HG03469 (cell line): ENCODE results near the gene DDX10.
"Not testable (repeated sequence)": the region's sequence is repeated elsewhere in the genome, so short reads cannot be mapped to it uniquely, and the experiment has no call there.

ENCODE experiments used
- ATAC-seq: cut with Tn5 transposase; IDR thresholded peaks from one replicate; pipeline ENCODE4 v1.9.1; 2021; ENCODE audit warnings: mild to moderate bottlenecking, moderate library complexity, moderate number of reproducible peaks; ENCODE audit not compliant: unreplicated experiment

Gene DDX10

DNA sequence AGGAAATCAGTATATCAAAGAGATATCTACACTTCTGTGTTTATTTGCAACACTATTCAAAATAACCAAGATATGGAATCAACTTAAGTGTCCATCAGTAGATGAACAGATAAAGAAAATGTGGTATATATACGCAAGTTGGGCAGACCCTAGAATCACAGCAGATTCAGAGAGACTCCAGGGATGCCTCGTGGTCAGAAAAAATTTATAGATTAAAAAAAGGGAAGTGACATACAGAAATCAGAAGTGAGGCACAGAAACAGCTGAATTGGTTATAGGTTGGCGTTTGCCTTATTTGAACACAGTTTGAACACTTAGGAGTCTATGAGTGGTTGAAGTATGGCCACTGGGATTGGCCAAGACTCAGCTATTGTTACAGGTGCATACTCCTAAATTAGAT lies 10.8 kb upstream of the DDX10 start:
- not testable (repeated sequence) for ATAC-seq

DNA sequence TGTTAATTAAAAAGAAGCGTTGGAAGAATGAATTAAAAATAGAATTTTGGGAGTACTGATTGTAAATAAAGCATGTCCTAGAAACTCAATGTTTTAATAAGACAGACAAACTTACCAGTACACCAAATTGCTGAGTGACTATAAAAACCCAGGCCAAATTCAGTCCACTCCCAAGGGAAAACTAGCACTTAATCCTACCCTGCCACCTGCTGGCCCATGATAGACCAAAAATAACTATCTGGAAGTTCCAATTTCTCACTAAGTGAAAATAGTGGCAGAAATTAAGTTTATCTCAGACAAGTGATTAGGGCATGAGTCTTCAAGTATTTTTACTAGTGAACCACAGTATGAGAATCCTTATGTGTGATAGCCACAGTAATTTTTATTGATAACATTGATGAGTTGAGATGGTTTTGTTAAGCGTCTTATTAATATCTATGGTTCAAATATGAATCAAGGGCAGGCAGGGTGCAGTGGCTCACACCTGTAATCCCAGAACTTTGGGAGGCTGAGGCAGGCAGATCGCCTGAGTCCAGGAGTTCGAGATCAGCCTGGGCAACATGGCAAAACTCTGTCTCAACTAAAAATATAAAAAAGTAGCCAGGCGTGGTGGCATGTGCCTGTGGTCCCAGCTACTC lies 9.8 kb upstream of the DDX10 start:
- no peak for ATAC-seq

DNA sequence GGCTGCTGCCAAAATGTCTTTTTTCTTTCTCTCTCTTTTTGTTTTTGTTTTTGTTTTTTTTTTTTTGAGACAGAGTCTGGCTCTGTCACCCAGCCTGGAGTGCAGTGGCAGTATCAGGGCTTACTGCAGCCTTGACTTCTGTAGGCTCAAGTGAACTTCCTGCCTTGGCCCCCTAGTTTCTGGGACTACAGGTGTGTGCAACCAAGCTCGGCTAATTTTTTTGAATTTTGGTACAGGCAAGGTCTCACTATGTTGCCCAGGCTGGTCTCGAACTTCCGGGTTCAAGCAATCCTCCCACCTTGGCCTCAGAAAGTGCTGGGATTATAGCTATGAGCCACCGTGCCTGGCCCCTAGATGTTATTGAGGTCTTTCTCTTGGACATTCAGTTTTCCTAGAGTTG lies 2.2 kb upstream of the DDX10 start:
- ATAC-seq = no peak

DNA sequence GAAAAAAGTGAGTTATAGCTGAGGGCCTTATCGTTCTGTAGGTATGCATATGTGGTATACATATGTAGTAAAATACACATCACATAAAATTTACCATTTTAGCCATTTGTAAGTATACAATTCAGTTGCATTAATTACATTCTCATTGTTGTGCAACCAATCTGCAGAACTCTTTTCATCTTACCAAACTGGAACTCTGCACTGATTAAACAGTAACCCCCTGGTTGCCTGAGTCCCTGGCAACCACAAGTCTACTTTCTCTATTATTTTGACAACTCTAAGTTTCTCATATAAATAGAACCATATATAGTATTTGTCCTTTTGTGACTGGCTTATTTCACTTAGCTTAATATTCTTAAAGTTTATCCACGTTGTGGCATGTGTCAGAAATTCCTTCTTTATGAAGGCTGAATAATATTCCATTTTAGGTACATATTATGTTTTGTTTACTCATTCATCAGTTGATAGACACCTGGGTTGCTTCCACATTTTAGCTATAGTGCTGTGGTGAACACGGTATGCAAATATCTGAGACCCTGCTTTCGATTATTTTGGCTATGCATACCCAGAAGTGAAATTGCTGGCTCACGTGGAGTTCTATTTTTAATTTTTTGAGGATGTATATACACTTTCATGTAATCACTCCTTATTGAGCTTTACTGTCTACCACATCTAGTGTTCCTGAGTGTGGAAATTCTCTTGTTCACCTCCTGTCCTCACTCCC lies 1.6 kb upstream of the DDX10 start:
- ATAC-seq = peak; percentile 48

DNA sequence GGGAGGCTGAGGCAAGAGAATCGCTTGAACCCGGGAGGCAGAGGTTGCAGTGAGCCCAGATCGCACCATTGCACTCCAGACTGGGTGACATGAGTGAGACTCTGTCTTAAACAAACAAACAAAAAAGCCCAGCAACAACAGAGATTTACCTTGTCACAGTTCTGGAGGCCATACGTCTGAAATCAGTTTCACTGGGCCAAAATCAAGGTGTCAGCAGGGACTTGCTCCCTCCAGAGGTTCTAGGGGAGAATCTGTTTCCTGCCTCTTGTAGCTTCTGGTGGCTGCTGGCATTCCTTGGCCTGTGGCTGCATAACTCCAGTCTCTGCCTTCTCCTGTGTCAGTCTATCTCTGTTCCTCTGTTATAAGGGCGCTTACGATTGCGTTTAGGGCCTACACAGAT lies 1.5 kb downstream of the DDX10 start:
- ATAC-seq = no peak

DNA sequence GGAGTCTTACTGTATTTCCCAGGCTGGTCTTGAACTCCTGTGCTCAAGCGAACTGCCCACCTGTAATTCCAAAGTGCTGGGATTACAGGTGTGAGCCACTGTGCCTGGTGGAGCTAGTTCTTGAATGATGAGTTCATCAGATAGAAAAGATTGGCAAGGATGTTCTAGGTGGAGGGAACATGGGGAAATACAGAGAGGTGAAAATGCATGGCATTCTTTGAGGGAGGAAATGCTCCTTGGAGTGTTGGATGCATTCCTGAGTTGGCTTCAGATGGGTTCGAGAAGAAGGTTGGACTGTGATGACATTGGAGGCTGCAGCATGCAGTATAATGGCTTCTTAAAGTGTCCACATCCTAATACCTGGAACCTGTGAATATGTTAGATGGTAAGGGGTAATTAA lies 4.4 kb downstream of the DDX10 start:
- ATAC-seq = no peak

DNA sequence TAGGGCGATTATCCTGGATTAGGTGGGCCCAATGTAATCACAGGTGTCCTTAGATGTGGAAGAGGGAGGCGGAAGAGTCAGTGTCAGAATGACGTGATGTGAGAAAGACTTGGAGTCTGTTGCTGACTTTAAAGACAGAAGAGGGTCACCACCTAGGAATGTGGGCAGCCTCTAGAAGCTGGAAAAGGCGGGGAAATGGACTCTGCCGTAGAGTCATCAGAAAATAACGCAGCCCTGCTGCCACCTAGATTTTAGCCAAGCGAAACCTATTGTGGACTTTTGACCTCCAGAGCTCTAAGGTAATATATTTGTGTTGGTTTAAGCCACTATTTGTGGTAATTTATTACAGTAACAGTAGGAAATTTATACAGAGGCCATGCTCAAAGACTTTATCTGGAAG lies 4.8 kb downstream of the DDX10 start:
- ATAC-seq = no peak

DNA sequence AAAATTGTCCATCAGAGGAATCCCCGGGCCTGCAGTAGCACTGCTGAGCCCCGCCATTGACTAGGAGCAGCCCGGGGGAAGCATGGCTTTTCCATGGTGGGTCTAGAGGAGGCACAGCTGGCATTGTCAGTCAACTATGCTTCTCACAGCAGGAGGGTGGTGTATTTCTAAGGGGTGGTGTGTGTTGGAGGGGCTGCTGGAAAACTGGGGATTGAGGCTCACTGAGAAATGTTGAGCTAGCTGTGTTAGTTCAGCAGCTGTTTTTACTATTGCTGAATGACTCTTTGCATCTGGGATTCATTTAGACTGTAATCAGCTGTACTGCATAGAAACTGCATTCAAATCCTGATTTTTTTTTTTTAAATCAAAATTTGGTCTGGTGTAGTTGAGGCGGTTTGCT lies 5.6 kb downstream of the DDX10 start:
- no peak for ATAC-seq

DNA sequence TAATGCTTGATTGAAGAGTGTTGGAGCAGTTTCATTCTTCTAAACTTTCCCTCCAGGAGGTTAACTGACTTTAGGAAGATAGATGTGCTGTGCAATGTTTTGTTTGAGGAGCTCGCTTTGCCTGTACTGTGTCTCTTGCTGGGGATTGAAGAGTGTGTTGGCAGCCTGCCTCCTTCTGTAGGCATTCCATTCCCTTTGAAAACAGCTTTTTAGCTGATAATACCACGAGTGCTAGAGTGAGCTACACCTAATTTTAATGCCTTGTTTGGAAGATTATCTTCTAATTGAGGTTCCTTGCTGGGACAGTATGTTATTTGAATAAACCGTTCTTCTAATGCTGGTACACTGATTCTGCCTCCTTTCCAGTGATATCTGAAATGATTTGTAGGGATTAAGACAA lies 7.2 kb downstream of the DDX10 start:
- no peak for ATAC-seq

DNA sequence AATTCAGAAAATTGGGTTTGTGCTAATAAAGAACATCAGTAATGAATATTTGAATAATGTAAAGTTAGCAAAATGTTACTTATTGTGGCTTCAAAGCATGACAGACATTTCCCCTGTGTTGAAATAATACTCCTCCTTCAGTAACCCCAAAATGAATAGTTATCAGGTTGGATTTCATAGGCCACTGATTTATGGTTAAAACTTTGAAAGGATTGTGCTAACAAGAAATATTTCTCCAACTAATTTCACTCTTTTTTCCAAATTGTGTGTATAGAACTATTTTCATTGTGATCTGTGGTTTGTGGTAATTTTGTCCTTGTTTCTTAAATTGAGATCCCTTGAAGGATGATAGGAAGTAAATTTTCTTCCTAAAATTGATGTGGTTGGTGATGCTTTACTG lies 7.9 kb downstream of the DDX10 start:
- no peak for ATAC-seq

DNA sequence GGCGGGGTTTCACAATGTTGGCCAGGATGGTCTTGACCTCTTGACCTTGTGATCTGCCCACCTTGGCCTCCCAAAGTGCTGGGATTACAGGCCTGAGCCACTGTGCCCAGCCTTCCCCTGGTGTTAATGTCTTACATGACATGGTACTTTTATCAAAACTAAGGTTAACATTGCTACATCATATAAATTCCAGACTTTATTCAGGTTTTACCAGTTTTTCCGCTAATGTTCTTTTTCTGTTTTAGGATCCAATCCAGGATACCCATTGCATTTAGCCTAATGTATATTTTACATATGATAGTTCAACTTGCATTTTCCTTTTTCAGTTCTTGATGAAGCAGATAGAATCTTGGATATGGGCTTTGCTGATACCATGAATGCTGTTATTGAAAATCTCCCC lies 14.2 kb downstream of the DDX10 start:
- ATAC-seq = no peak

DNA sequence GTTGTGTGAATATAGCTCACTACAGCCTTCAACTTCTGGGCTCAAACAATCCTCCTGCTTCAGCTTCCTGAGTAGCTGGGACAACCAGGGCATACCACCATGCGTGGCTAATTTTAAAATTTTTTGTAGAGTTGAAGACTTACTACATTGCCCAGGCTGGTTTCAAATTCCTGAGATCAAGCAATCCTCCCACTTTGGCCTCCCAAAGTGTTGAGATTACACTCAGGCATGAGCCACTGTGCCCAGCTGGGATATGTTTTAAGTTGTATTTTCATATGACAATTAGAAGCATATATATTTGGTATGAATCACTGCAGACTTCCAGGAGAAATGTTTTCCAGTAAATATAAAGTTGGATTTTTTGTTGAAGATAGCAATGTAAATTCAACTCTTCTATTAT lies 15.4 kb downstream of the DDX10 start:
- ATAC-seq = no peak

DNA sequence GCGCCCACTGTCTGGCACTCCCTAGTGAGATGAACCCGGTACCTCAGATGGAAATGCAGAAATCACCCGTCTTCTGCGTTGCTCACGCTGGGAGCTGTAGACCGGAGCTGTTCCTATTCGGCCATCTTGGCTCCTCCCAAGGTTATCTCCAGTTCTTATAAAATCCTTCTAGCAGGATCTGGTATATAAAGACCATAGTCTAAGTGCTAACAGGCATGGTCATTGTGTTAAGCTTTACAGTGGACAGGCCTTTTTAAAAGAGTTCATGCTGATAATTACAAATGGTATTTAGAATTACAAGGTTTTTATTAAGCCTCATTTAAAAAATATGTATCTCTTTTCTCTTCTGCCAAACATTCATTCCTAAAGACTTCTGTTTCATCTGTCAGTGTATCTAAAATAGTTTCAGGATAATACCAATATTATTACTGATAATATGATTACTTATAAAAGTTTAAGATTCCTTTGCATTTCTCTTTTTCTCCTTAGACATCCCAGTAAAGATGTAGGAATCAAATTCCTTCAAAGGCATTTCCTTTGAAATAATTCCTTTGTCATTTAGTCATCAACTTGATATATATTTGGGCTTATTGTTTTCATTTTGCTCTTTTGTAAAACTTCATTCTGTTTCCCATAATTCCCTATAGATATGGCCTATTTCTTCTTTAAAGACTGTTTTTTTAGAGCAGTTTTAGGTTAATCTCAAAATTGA lies 20.7 kb downstream of the DDX10 start:
- ATAC-seq = no peak

DNA sequence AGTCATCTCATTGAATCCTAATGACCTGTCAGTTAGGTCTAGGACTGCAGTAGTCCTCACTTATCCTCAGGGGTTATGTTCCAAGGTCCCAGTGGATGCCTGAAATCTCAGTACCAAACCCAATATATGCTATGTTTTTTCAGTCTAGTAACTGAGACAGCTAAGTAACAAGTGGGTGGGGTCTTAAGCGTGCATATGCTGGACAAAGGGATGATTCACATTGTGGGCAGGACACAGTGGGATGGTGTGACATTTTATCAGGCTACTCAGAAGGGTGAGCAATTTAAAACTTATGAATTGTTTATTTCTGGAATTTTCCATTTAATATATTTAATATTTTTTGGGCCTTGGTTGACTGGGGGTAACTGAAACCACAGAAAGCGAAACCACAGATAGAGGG lies 29.0 kb downstream of the DDX10 start:
- no peak for ATAC-seq

DNA sequence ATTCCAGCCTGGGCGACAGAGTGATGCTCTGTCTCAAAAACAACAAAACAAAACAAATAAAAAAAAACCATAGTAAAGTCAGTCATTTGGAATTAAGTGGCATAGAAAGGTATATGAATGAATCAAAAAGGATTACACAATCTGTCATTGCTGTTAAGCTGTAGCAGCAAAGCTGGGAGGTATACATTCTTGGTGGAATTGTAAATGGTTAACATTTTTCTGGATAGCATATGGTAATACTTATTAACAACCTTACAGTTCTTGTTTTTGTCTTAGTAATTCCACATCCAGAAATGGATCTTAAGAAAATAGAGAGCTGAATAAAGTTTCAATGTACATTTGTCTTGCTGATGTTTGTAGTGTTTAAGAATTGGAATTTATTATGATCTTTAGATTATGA lies 30.0 kb downstream of the DDX10 start:
- ATAC-seq = no peak

DNA sequence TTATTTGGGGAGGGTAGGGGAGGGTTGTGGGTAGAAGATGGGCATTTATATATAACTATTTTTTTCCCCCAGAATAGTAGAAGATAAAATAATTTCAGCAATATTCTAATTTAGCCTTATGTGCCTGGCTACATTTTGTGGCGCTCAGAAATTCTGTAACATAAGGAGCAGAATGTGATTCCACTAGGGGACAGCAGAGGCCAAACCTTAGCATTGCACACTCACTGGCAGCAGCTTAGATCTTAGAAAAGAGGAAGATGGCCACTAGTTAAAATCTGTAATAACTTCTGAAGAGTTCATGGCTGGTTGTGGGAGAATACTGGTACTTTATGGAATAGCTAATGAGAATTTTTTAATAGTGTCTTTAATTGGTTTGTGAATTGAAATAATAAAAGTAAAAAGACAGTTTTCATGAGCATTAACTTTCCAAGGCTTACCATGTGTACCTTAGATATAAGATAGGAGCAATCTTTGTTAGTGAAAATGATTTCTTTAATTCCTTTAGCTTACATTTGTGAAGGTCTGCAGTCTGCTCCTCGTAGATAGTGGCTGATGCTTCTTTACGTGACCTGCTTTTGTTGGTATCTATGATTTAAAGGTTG lies 33.1 kb downstream of the DDX10 start:
- peak; percentile 74 for ATAC-seq

DNA sequence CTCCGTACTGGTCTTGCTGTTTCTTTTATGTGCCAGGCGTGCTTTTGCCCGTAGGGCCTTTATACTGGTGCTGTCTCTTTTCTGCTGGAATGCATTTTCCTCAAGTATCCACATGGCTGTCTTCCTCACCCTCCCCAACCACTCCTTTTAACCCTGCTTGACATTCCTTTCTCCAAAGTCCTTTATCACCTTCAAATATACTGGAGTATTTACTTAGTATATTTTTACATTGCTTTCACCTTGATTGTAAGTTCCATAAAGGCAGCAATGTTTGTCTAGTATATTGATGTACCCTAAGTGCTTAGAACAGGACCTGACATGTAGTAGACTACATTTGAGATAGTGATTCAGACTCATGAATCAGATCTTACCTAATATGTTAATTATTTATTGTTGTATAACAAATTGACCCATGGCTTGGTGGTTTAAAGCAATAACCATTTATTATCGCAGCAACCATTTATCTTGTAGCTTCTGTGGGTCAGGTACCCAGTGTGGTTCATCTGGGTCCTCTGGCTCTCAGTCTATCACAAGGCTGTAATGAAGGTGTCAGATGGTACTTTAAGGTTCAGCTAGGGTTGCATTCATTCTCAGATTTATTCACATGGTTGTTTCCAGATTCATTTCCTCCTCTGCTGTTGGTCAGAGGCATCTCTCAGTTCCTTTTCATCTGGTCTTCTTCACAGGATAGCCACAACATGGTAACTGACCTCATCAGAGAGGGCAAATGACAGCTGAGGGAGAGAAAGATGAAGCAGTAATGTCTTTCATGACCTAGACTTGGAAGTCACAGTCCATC lies 34.2 kb downstream of the DDX10 start:
- ATAC-seq = no peak

DNA sequence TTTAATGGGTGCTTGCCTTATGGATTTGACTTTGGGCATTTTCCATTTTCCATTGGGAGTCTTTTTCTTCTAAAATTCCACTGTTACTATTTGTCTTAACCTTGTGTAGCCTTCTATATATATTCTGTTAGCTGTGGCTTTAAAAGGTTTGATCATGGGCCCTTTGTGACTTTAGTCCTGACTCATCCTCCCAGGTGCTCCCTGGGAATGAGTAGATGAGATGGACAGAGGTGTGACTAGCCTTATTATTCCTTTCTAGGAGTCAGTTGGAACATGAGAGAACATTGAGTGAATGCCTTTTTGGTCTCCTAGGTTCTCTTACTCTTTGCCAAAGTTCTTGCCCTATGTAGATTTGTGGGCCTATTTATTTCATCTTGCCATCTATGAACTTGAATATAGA lies 39.0 kb downstream of the DDX10 start:
- no peak for ATAC-seq

DNA sequence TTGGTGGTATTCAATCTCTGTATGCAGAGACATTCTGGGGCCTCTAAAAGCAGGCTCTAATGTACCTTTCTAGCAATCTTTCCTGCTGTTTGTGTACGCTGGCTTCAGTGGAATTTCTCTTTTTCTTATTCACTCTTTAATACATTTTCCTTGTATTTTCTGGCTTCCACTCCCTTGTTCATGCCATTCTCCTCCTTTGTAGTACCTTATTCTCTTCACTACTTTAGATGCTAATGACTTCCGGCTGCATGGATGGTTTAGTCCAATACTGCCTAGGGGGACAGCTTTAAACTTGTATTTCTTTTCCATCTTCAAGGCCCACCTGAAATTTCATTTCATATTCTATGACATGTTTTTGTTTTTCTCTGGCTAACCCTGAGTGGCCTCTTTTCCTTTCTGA lies 40.2 kb downstream of the DDX10 start:
- ATAC-seq = no peak

DNA sequence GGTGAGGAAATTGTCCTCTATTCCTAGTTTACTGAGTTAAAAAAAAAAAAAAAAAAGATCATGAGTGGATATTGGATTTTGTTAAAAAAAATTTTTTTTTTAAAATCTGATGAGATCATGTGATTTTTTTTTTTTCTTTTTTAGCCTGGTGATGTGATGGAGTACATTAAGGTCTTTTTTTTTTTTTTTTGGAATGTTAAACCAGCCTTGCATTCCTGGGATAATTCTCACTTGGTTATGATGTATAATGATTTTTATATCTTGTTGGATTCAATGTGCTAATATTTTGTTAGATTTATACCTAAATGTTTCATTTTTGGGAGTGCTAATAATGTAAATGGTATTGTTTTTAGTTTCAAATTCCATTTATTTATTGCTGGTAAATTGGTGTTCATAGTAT lies 43.3 kb downstream of the DDX10 start:
- no peak for ATAC-seq

DNA sequence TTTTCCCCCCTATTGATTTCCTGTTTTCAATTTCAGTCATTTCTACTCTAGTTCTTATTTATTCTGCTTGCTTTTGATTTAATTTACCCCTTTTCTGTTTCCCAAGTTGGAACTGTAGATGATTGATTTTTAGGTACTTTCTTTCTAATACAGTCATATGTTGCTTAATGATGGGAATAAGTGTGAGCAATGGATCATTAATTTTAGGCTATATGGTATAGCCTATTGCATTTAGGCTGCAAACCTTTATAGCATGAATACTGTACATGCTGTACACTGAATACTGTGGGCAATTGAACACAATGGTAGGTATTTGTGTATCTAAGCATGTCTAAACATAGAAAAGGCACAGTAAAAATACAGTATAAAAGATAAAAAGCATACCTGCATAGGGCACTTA lies 44.9 kb downstream of the DDX10 start:
- ATAC-seq = no peak
